Effector memory CD8-positive, alpha-beta T cell (primary cell): ENCODE data around the gene TCF7L1.
A peak's percentile ranks its signal among the peaks of the same experiment; 100 is the strongest.

ENCODE experiments used
- ATAC-seq: fragments of 150-1000 bp; cut with Tn5 transposase; replicated peaks from 2 replicates; pipeline ENCODE4 v1.10.0; 2021; ENCODE audit warnings: mild to moderate bottlenecking, moderate library complexity
- DNase-seq, 3 experiments: peaks; one replicate each; pipeline ENCODE4 v3.0.0; 2021
- H3K27ac Mint-ChIP-seq, 2 donors: one replicate each; pipeline ENCODE4 v1.8.0; 2022; ENCODE audit warnings: mild to moderate bottlenecking in 2 of 2, mixed read lengths in 2 of 2, moderate library complexity in 2 of 2
- H3K27me3 Mint-ChIP-seq, 2 donors: one replicate each; pipeline ENCODE4 v1.8.0; 2022; ENCODE audit warnings: mixed read lengths in 2 of 2
- H3K36me3 Mint-ChIP-seq: one replicate; pipeline ENCODE4 v1.8.0; 2022; ENCODE audit warnings: mild to moderate bottlenecking, moderate library complexity, mixed read lengths; ENCODE audit not compliant: insufficient read depth
- H3K4me1 Mint-ChIP-seq, 2 donors: one replicate each; pipeline ENCODE4 v1.8.0; 2022; ENCODE audit warnings: low read depth in 2 of 2, mixed read lengths in 2 of 2
- H3K4me3 Mint-ChIP-seq, 2 donors: one replicate each; pipeline ENCODE4 v1.8.0; 2022; ENCODE audit warnings: mild to moderate bottlenecking in 2 of 2, mixed read lengths in 2 of 2, moderate library complexity in 2 of 2
- H3K9me3 Mint-ChIP-seq, 2 donors: one replicate each; pipeline ENCODE4 v1.8.0; 2022; ENCODE audit warnings: mixed read lengths in 2 of 2

TCF7L1 gene

GRCh38 chr2:85356186-85356585, 223.0 kb downstream of the TCF7L1 start:
- Mint-ChIP-seq H3K36me3 (peaks cover 50% of the 10 kb centered on the region), H3K9me3 (no peaks in the 10 kb centered on the region), H3K27me3 (no peaks in the 10 kb centered on the region), H3K4me3 (peak overlapping the region in 1 of 2 donors; percentile 97), H3K4me1 (peaks cover 24 to 41% of the 10 kb centered on the region in 2 donors), H3K27ac (no peak overlapping the region)
- no peak for DNase-seq
- ATAC-seq, result no peak

GRCh38 chr2:85357736-85358135, 224.5 kb downstream of the TCF7L1 start:
- no peak for DNase-seq
- ATAC-seq, result no peak
- H3K36me3 Mint-ChIP-seq, result peaks cover 63% of the 10 kb centered on the region

More at GRCh38 chr2:85357736-85358135, 224.5 kb downstream of the TCF7L1 start:
- Mint-ChIP-seq H3K9me3 (no peaks in the 10 kb centered on the region), H3K27me3 (no peaks in the 10 kb centered on the region), H3K4me3 (peak overlapping the region in 1 of 2 donors; percentile 5), H3K27ac (no peak overlapping the region), H3K4me1 (peaks cover 20 to 41% of the 10 kb centered on the region in 2 donors)
